Activated CD4-positive, alpha-beta memory T cell treated with anti-CD3 and anti-CD28 coated beads, Interleukin-2, amount 10 ng/mL, durations not matched to agents 7 days and 5 days (primary cell): Measurements from ENCODE around the gene ZNF433. TPM values are rescaled to one million over a fixed set of nuclear protein-coding genes. Genes with fewer than 3 reads are reported as not detected.
A peak's percentile ranks its signal among the peaks of the same experiment; 100 is the strongest.
"Not testable (repeated sequence)": the region's sequence is repeated elsewhere in the genome, so short reads cannot be mapped to it uniquely, and the experiment has no call there.

ENCODE experiments used
- CTCF ChIA-PET: fragments of 350-600 bp; sonication (Branson Sonifier 250); formaldehyde crosslinking; loops from one replicate; lab custom pipeline; 2021; ENCODE audit warnings: antibody characterized with exemption, inconsistent platforms; lab: Charles Lee
- POLR2A ChIA-PET: fragments of 350-600 bp; sonication (Branson Sonifier 250); formaldehyde crosslinking; loops from one replicate; lab custom pipeline; 2021; ENCODE audit warnings: antibody characterized with exemption; lab: Charles Lee
- DNase-seq: peaks from one replicate; pipeline ENCODE4 v3.0.0-alpha.2; 2020
- H3K27ac Mint-ChIP-seq: one replicate; pipeline ENCODE4 v1.8.0; 2021; ENCODE audit warnings: mild to moderate bottlenecking, mixed read lengths
- H3K27me3 Mint-ChIP-seq: one replicate; pipeline ENCODE4 v1.8.0; 2021; ENCODE audit warnings: mixed read lengths
- H3K36me3 Mint-ChIP-seq: one replicate; pipeline ENCODE4 v1.8.0; 2021; ENCODE audit warnings: low read depth, mixed read lengths
- H3K4me1 Mint-ChIP-seq: one replicate; pipeline ENCODE4 v1.8.0; 2021; ENCODE audit warnings: mixed read lengths
- H3K4me3 Mint-ChIP-seq: one replicate; pipeline ENCODE4 v1.8.0; 2021; ENCODE audit warnings: mild to moderate bottlenecking, mixed read lengths
- H3K9me3 Mint-ChIP-seq: one replicate; pipeline ENCODE4 v1.8.0; 2021; ENCODE audit warnings: mixed read lengths
- total RNA-seq, 2 experiments: library from RNA; stranded (reverse); gene quantifications; one replicate each; pipeline ENCODE4 v1.2.3, GENCODE V29; 2021

Gene ZNF433
- total RNA-seq, 2 experiments from 2014 or later: 0.25 TPM; not detected in 1

- H3K4me3 Mint-ChIP-seq: no peak overlapping the region
- ChIA-PET CTCF (no interaction called here), POLR2A (no interaction called here)
- H3K27me3 Mint-ChIP-seq: no peaks in the 10 kb centered on the region
- peaks cover 33% of the 10 kb centered on the region for H3K36me3 Mint-ChIP-seq
- DNase-seq: no peak
- H3K9me3 Mint-ChIP-seq: peaks cover 46% of the 10 kb centered on the region
- H3K4me1 Mint-ChIP-seq: no peaks in the 10 kb centered on the region
- H3K27ac Mint-ChIP-seq: no peak overlapping the region
Measured at GRCh38 chr19:12042893-12043292, 7.4 kb upstream of the ZNF433 start.

GRCh38 chr19:12034620-12035019 is 859 bp downstream of the ZNF433 start:
- Mint-ChIP-seq H3K4me1 (peaks cover 5% of the 10 kb centered on the region), H3K27ac (no peak overlapping the region), H3K9me3 (peaks cover 34% of the 10 kb centered on the region), H3K36me3 (peaks cover 18% of the 10 kb centered on the region), H3K4me3 (no peak overlapping the region), H3K27me3 (peaks cover 3% of the 10 kb centered on the region)
- POLR2A ChIA-PET: no interaction called here
- DNase-seq: no peak
- CTCF ChIA-PET: no interaction called here

GRCh38 chr19:12034198-12034597 is 1.3 kb downstream of the ZNF433 start:
- no peak overlapping the region for H3K4me3 Mint-ChIP-seq
- DNase-seq: no peak
- CTCF ChIA-PET: no interaction called here
- H3K4me1 Mint-ChIP-seq: peaks cover 5% of the 10 kb centered on the region
- peaks cover 3% of the 10 kb centered on the region for H3K27me3 Mint-ChIP-seq
- peaks cover 34% of the 10 kb centered on the region for H3K9me3 Mint-ChIP-seq
- no peak overlapping the region for H3K27ac Mint-ChIP-seq
- POLR2A ChIA-PET: no interaction called here
- H3K36me3 Mint-ChIP-seq: peaks cover 18% of the 10 kb centered on the region

GRCh38 chr19:12015753-12016116 is 19.7 kb downstream of the ZNF433 start:
- Mint-ChIP-seq H3K4me1 (no peaks in the 10 kb centered on the region), H3K27me3 (no peaks in the 10 kb centered on the region), H3K36me3 (peaks cover 55% of the 10 kb centered on the region), H3K27ac (no peak overlapping the region), H3K9me3 (peaks cover 57% of the 10 kb centered on the region), H3K4me3 (no peak overlapping the region)
- CTCF ChIA-PET: no interaction called here
- DNase-seq: no peak
- POLR2A ChIA-PET: no interaction called here

GRCh38 chr19:12015015-12015752 is 20.3 kb downstream of the ZNF433 start:
- Mint-ChIP-seq H3K9me3 (peaks cover 59% of the 10 kb centered on the region), H3K27ac (no peak overlapping the region), H3K27me3 (no peaks in the 10 kb centered on the region), H3K4me1 (no peaks in the 10 kb centered on the region), H3K4me3 (no peak overlapping the region), H3K36me3 (peaks cover 60% of the 10 kb centered on the region)
- CTCF ChIA-PET: no interaction called here
- no peak for DNase-seq
- POLR2A ChIA-PET: no interaction called here

- H3K9me3 Mint-ChIP-seq: peaks cover 16% of the 10 kb centered on the region
- ChIA-PET CTCF (interaction anchor here (1.1 to 1.5 kb wide), 2 partner anchors 12 to 77 kb away, joined by 4 to 10 read pairs; no protein-coding TSS in a partner anchor), POLR2A (interaction anchor here (1.3 to 1.5 kb wide), 2 partner anchors 12 to 77 kb away, joined by 4 to 6 read pairs; no protein-coding TSS in a partner anchor)
- H3K4me1 Mint-ChIP-seq: peaks cover 18% of the 10 kb centered on the region
- peak overlapping the region; percentile 67 for H3K27ac Mint-ChIP-seq
- H3K4me3 Mint-ChIP-seq: no peak overlapping the region
- DNase-seq: no peak
- peaks cover 44% of the 10 kb centered on the region for H3K36me3 Mint-ChIP-seq
- H3K27me3 Mint-ChIP-seq: no peaks in the 10 kb centered on the region
Measured at GRCh38 chr19:12000152-12000981, 35.1 kb downstream of the ZNF433 start.

- DNase-seq: no peak
- no peaks in the 10 kb centered on the region for H3K27me3 Mint-ChIP-seq
- POLR2A ChIA-PET: no interaction called here
- no peak overlapping the region for H3K27ac Mint-ChIP-seq
- CTCF ChIA-PET: no interaction called here
- H3K4me1 Mint-ChIP-seq: peaks cover 18% of the 10 kb centered on the region
- H3K9me3 Mint-ChIP-seq: peaks cover 26% of the 10 kb centered on the region
- peaks cover 52% of the 10 kb centered on the region for H3K36me3 Mint-ChIP-seq
- H3K4me3 Mint-ChIP-seq: no peak overlapping the region
Measured at GRCh38 chr19:11995174-11995573, 40.3 kb downstream of the ZNF433 start.

- CTCF ChIA-PET: interaction anchor here (1.0 to 1.2 kb wide), 2 partner anchors 28 to 68 kb away, joined by 3 to 4 read pairs; no protein-coding TSS in a partner anchor
- Mint-ChIP-seq H3K4me1 (peaks cover 20% of the 10 kb centered on the region), H3K9me3 (peaks cover 17% of the 10 kb centered on the region), H3K36me3 (peaks cover 38% of the 10 kb centered on the region)
- H3K27me3 Mint-ChIP-seq, H3K27ac Mint-ChIP-seq, POLR2A ChIA-PET, H3K4me3 Mint-ChIP-seq, DNase-seq: not testable (repeated sequence)
Measured at GRCh38 chr19:11991921-11992320, 43.6 kb downstream of the ZNF433 start.

GRCh38 chr19:11989112-11989456 is 46.4 kb downstream of the ZNF433 start:
- peaks cover 20% of the 10 kb centered on the region for H3K4me1 Mint-ChIP-seq
- peaks cover 24% of the 10 kb centered on the region for H3K36me3 Mint-ChIP-seq
- H3K27me3 Mint-ChIP-seq: no peaks in the 10 kb centered on the region
- DNase-seq: no peak
- POLR2A ChIA-PET: interaction anchor here (1.2 to 4.1 kb wide), 8 partner anchors 11 to 222 kb away, joined by 3 to 79 read pairs (median 6); partner anchors contain the start of genes ZNF20, ZNF440, ZNF441 and ZNF700
- CTCF ChIA-PET: interaction anchor here (0.8 to 4.9 kb wide), 11 partner anchors 11 to 190 kb away, joined by 3 to 84 read pairs (median 10); partner anchors contain the start of genes ZNF20, ZNF491, ZNF700 and ZNF763
- peak overlapping the region; percentile 98 for H3K27ac Mint-ChIP-seq
- H3K9me3 Mint-ChIP-seq: peaks cover 15% of the 10 kb centered on the region
- peak overlapping the region; percentile 94 for H3K4me3 Mint-ChIP-seq

GRCh38 chr19:11987405-11988281 is 47.8 kb downstream of the ZNF433 start:
- Mint-ChIP-seq H3K27me3 (no peaks in the 10 kb centered on the region), H3K4me1 (peaks cover 20% of the 10 kb centered on the region), H3K27ac (peak overlapping the region; percentile 98), H3K4me3 (peak overlapping the region; percentile 94), H3K36me3 (peaks cover 13% of the 10 kb centered on the region), H3K9me3 (peaks cover 15% of the 10 kb centered on the region)
- ChIA-PET POLR2A (interaction anchor here (0.8 to 4.1 kb wide), 13 partner anchors 12 to 626 kb away, joined by 3 to 79 read pairs (median 4); partner anchors contain the start of genes ELOF1, ZNF20, ZNF440 and ZNF441), CTCF (interaction anchor here (0.6 to 4.9 kb wide), 16 partner anchors 12 to 189 kb away, joined by 3 to 84 read pairs (median 5); partner anchors contain the start of genes ZNF136, ZNF20, ZNF491 and ZNF700)
- peak; percentile 94 for DNase-seq

GRCh38 chr19:11986754-11987153 is 48.7 kb downstream of the ZNF433 start:
- no peak for DNase-seq
- Mint-ChIP-seq H3K36me3 (peaks cover 10% of the 10 kb centered on the region), H3K27ac (no peak overlapping the region), H3K4me1 (peaks cover 17% of the 10 kb centered on the region), H3K4me3 (peak overlapping the region; percentile 94), H3K27me3 (no peaks in the 10 kb centered on the region), H3K9me3 (peaks cover 16% of the 10 kb centered on the region)
- POLR2A ChIA-PET: interaction anchor here (1.4 to 4.1 kb wide), 3 partner anchors 22 to 64 kb away, joined by 4 to 79 read pairs (median 16); partner anchors contain the start of genes ZNF700 and ZNF763
- CTCF ChIA-PET: interaction anchor here (0.7 to 4.9 kb wide), 5 partner anchors 28 to 188 kb away, joined by 3 to 84 read pairs (median 5); partner anchors contain the start of genes ZNF491 and ZNF700

GRCh38 chr19:11984986-11985385 is 50.5 kb downstream of the ZNF433 start:
- Mint-ChIP-seq H3K4me3 (no peak overlapping the region), H3K27ac (no peak overlapping the region), H3K9me3 (peaks cover 28% of the 10 kb centered on the region), H3K27me3 (no peaks in the 10 kb centered on the region), H3K4me1 (peaks cover 10% of the 10 kb centered on the region), H3K36me3 (peaks cover 1% of the 10 kb centered on the region)
- DNase-seq: no peak
- ChIA-PET CTCF (interaction anchor here (1.0 kb wide), 1 partner anchor 61 kb away, joined by 4 read pairs; no protein-coding TSS in a partner anchor), POLR2A (no interaction called here)
